Measurements from ENCODE around the gene CDH13. TPM values are rescaled to one million over a fixed set of nuclear protein-coding genes. Genes with fewer than 3 reads are reported as not detected.

CDH13 gene
- total and polyA plus RNA-seq, 10 of the 15 experiments (the other 5 are each of a cell fraction or from before 2014, with no cell fraction given) = under 0.01 to 0.05 TPM; not detected in 8

- Histone ChIP-seq H2AFZ (ENCODE audit: control insufficient read depth, low read depth, low read length) (no peak overlapping the region), H3K9ac (ENCODE audit: control insufficient read depth, insufficient read depth, low read length) (no peak overlapping the region), H3K4me1 (ENCODE audit: control insufficient read depth, insufficient read depth, low read length) (0 out of 2 replicates have a peak, but pooled peaks cover 2% of the 10 kb centered on the region), H4K20me1 (ENCODE audit: control insufficient read depth, insufficient read depth) (no peaks in the 10 kb centered on the region; the same call in 1 of the 2 replicates), H3K9me3 (replicated peaks; ENCODE audit: control insufficient read depth, insufficient read depth, low read length) (peaks cover 3% of the 10 kb centered on the region), H3K4me2 (ENCODE audit: control insufficient read depth, insufficient read depth) (peak overlapping the region; percentile 51; the same call in 1 of the 2 replicates), H3K79me2 (ENCODE audit: control insufficient read depth, insufficient read depth, low read length) (no peaks in the 10 kb centered on the region), H3K4me3 (no peak overlapping the region), H3K27ac (ENCODE audit: control insufficient read depth, insufficient read depth) (no peak overlapping the region), H3K27me3 (replicated peaks in 1 of 2; ENCODE audit: control insufficient read depth in 2 of 2, insufficient read depth in 2 of 2, low read length in 1 of 2) (no peaks in the 10 kb centered on the region), H3K36me3 (ENCODE audit: control insufficient read depth in 2 of 2, insufficient read depth in 2 of 2, low read length in 1 of 2) (no peaks in the 10 kb centered on the region)
- 0% methylated on average over 3 of the region's 3 CpGs for WGBS (ENCODE audit: insufficient coverage, insufficient replicate concordance, low lambda C conversion rate, missing lambda C conversion rate)
- intact Hi-C loops (cut with micrococcal nuclease; ENCODE audit: unreplicated experiment) = loop anchor here (5.0 kb wide), 1 partner anchor 83 kb away; no protein-coding TSS in a partner anchor
- ChIA-PET CTCF (interaction anchor here (0.9 kb wide), 1 partner anchor 17 kb away, joined by 3 read pairs; no protein-coding TSS in a partner anchor), SMC1A (ENCODE audit: uncharacterized antibody, unreplicated experiment) (interaction anchor here (0.6 to 1.6 kb wide), 5 partner anchors 9 to 768 kb away, joined by 3 to 4 read pairs (median 3); no protein-coding TSS in a partner anchor), RAD21 (ENCODE audit: unreplicated experiment) (interaction anchor here (0.9 to 1.4 kb wide), 2 partner anchors 58 to 81 kb away, joined by 3 to 4 read pairs; no protein-coding TSS in a partner anchor), POLR2A (interaction anchor here (1.1 kb wide), 1 partner anchor 8 kb away, joined by 3 read pairs; no protein-coding TSS in a partner anchor)
- no TSS peak for BruUV-seq (replicated peaks)
- ATAC-seq (peak; percentile 54), FAIRE-seq (no peak), DNase-seq (ENCODE audit: low read depth, low spot score) (no peak)
- TF ChIP-seq MEF2A (IDR thresholded peaks at IDR 0.05; ENCODE audit: insufficient read depth, low read depth, low read length) (0 out of 2 replicates have a peak, but pooled peaks have one; percentile 47), GABPA (IDR thresholded peaks at IDR 0.05; ENCODE audit: low read depth) (no peak), PAX8 (IDR thresholded peaks at IDR 0.05) (no peak), TCF12 (IDR thresholded peaks at IDR 0.05; ENCODE audit: low read depth, low read length) (no peak), HDAC2 (IDR thresholded peaks at IDR 0.05) (no peak)
- in situ Hi-C loops (cut with MboI) = no loop called here
Observed at GRCh38 chr16:82735186-82735585, 108.4 kb downstream of the CDH13 start.

GRCh38 chr16:82735673-82736091 lies 108.9 kb downstream of the CDH13 start:
- DNase-seq (ENCODE audit: low read depth, low spot score) (no peak), FAIRE-seq (no peak), ATAC-seq (peak; percentile 70)
- Histone ChIP-seq H3K27ac (ENCODE audit: control insufficient read depth, insufficient read depth) (no peak overlapping the region), H4K20me1 (ENCODE audit: control insufficient read depth, insufficient read depth) (no peaks in the 10 kb centered on the region; the same call in 1 of the 2 replicates), H3K9ac (ENCODE audit: control insufficient read depth, insufficient read depth, low read length) (no peak overlapping the region), H3K36me3 (ENCODE audit: control insufficient read depth in 2 of 2, insufficient read depth in 2 of 2, low read length in 1 of 2) (no peaks in the 10 kb centered on the region), H3K79me2 (ENCODE audit: control insufficient read depth, insufficient read depth, low read length) (no peaks in the 10 kb centered on the region), H2AFZ (ENCODE audit: control insufficient read depth, low read depth, low read length) (no peak overlapping the region; the same call in 1 of the 2 replicates), H3K27me3 (replicated peaks in 1 of 2; ENCODE audit: control insufficient read depth in 2 of 2, insufficient read depth in 2 of 2, low read length in 1 of 2) (no peaks in the 10 kb centered on the region), H3K4me2 (ENCODE audit: control insufficient read depth, insufficient read depth) (peak overlapping the region; percentile 51; the same call in 1 of the 2 replicates), H3K4me1 (ENCODE audit: control insufficient read depth, insufficient read depth, low read length) (0 out of 2 replicates have a peak, but pooled peaks cover 2% of the 10 kb centered on the region), H3K9me3 (replicated peaks; ENCODE audit: control insufficient read depth, insufficient read depth, low read length) (no peaks in the 10 kb centered on the region; the same call in 1 of the 3 replicates), H3K4me3 (no peak overlapping the region)
- ChIA-PET CTCF (interaction anchor here (0.9 kb wide), 1 partner anchor 17 kb away, joined by 3 read pairs; no protein-coding TSS in a partner anchor), SMC1A (ENCODE audit: uncharacterized antibody, unreplicated experiment) (interaction anchor here (0.6 to 1.6 kb wide), 5 partner anchors 9 to 768 kb away, joined by 3 to 4 read pairs (median 3); no protein-coding TSS in a partner anchor), RAD21 (ENCODE audit: unreplicated experiment) (interaction anchor here (0.7 to 1.4 kb wide), 3 partner anchors 58 to 84 kb away, joined by 3 to 4 read pairs (median 4); no protein-coding TSS in a partner anchor), POLR2A (interaction anchor here (1.1 kb wide), 1 partner anchor 9 kb away, joined by 3 read pairs; no protein-coding TSS in a partner anchor)
- 17% methylated on average over 5 of the region's 5 CpGs for WGBS (ENCODE audit: insufficient coverage, insufficient replicate concordance, low lambda C conversion rate, missing lambda C conversion rate)
- no TSS peak for BruUV-seq (replicated peaks)
- intact Hi-C loops (cut with micrococcal nuclease; ENCODE audit: unreplicated experiment) = loop anchor here (5.0 kb wide), 1 partner anchor 83 kb away; no protein-coding TSS in a partner anchor
- in situ Hi-C loops (cut with MboI) = no loop called here
- TF ChIP-seq SP1 (IDR thresholded peaks at IDR 0.05; ENCODE audit: low read depth, low read length) (no peak), RFX5 (IDR thresholded peaks at IDR 0.05; ENCODE audit: low read depth, low read length) (no peak), NFIC (IDR thresholded peaks at IDR 0.05; ENCODE audit: low read depth, low read length) (peak; percentile 19; the same call in 1 of the 2 replicates), STAT3 (IDR thresholded peaks at IDR 0.05; ENCODE audit: low read depth, low read length) (no peak), MEF2B (IDR thresholded peaks at IDR 0.05; ENCODE audit: partially characterized antibody, poor library complexity, severe bottlenecking) (peak; percentile 53), PKNOX1 (IDR thresholded peaks at IDR 0.05) (peak; percentile 86), NFYB (IDR thresholded peaks at IDR 0.05; ENCODE audit: insufficient read depth, low read depth, low read length) (peak; percentile 54; the same call in 1 of the 2 replicates), SIN3A (IDR thresholded peaks at IDR 0.05; ENCODE audit: low read depth, low read length) (no peak), PBX3 (IDR thresholded peaks at IDR 0.05; ENCODE audit: insufficient replicate concordance, low read depth, low read length) (peak; percentile 52), BHLHE40 (IDR thresholded peaks at IDR 0.05; ENCODE audit: borderline replicate concordance in 1 of 2, low read depth in 2 of 2, low read length in 1 of 2) (peak in 1 of 2 experiments; percentile 36; a peak in 1 of 4 replicates)
